ENCODE results near the gene SCNN1B.

The SCNN1B gene

GRCh38 chr16:23321206-23321875 is 19.2 kb downstream of the SCNN1B start:
- Histone ChIP-seq H3K36me3 (ENCODE audit: insufficient read depth, low read length) (no peaks in the 10 kb centered on the region), H3K9me3 (ENCODE audit: control insufficient read depth, insufficient read depth, low read length) (no peaks in the 10 kb centered on the region), H3K4me1 (ENCODE audit: insufficient read depth, low read length) (peaks cover 7% of the 10 kb centered on the region), H3K9ac (ENCODE audit: low read depth, low read length) (no peak overlapping the region)

- Histone ChIP-seq H3K9ac (ENCODE audit: low read depth, low read length) (no peak overlapping the region), H3K4me1 (ENCODE audit: insufficient read depth, low read length) (peaks cover 7% of the 10 kb centered on the region), H3K36me3 (ENCODE audit: insufficient read depth, low read length) (no peaks in the 10 kb centered on the region), H3K9me3 (ENCODE audit: control insufficient read depth, insufficient read depth, low read length) (no peaks in the 10 kb centered on the region)
These were observed 21.3 kb downstream of the SCNN1B start for GRCh38 chr16:23323224-23324030.

GRCh38 chr16:23324727-23325126 is 22.6 kb downstream of the SCNN1B start:
- Histone ChIP-seq H3K36me3 (ENCODE audit: insufficient read depth, low read length) (no peaks in the 10 kb centered on the region), H3K9me3 (ENCODE audit: control insufficient read depth, insufficient read depth, low read length) (no peaks in the 10 kb centered on the region), H3K4me1 (ENCODE audit: insufficient read depth, low read length) (peaks cover 7% of the 10 kb centered on the region), H3K9ac (ENCODE audit: low read depth, low read length) (no peak overlapping the region)

GRCh38 chr16:23327836-23328235 is 25.7 kb downstream of the SCNN1B start:
- H3K4me1 ChIP-seq (ENCODE audit: insufficient read depth, low read length) = no peaks in the 10 kb centered on the region
- no peaks in the 10 kb centered on the region for H3K36me3 ChIP-seq (ENCODE audit: insufficient read depth, low read length)
- H3K9me3 ChIP-seq (ENCODE audit: control insufficient read depth, insufficient read depth, low read length) = no peaks in the 10 kb centered on the region
- no peak overlapping the region for H3K9ac ChIP-seq (ENCODE audit: low read depth, low read length)

GRCh38 chr16:23330161-23330560 is 28.1 kb downstream of the SCNN1B start:
- no peaks in the 10 kb centered on the region for H3K9me3 ChIP-seq (ENCODE audit: control insufficient read depth, insufficient read depth, low read length)

GRCh38 chr16:23330583-23331249 is 28.6 kb downstream of the SCNN1B start:
- Histone ChIP-seq H3K36me3 (ENCODE audit: insufficient read depth, low read length) (no peaks in the 10 kb centered on the region), H3K9me3 (ENCODE audit: control insufficient read depth, insufficient read depth, low read length) (no peaks in the 10 kb centered on the region), H3K9ac (ENCODE audit: low read depth, low read length) (no peak overlapping the region), H3K4me1 (ENCODE audit: insufficient read depth, low read length) (peaks cover 5% of the 10 kb centered on the region; the same call in 1 of the 2 replicates)

More at GRCh38 chr16:23330161-23330560, 28.1 kb downstream of the SCNN1B start:
- no peaks in the 10 kb centered on the region for H3K36me3 ChIP-seq (ENCODE audit: insufficient read depth, low read length)
- peaks cover 5% of the 10 kb centered on the region; the same call in 1 of the 2 replicates for H3K4me1 ChIP-seq (ENCODE audit: insufficient read depth, low read length)
- H3K9ac ChIP-seq (ENCODE audit: low read depth, low read length) = no peak overlapping the region

GRCh38 chr16:23333034-23333579 is 31.0 kb downstream of the SCNN1B start:
- Histone ChIP-seq H3K36me3 (ENCODE audit: insufficient read depth, low read length) (no peaks in the 10 kb centered on the region), H3K4me1 (ENCODE audit: insufficient read depth, low read length) (peaks cover 5% of the 10 kb centered on the region; the same call in 1 of the 2 replicates), H3K9ac (ENCODE audit: low read depth, low read length) (no peak overlapping the region), H3K9me3 (ENCODE audit: control insufficient read depth, insufficient read depth, low read length) (no peaks in the 10 kb centered on the region)

- Histone ChIP-seq H3K36me3 (ENCODE audit: insufficient read depth, low read length) (no peaks in the 10 kb centered on the region), H3K4me1 (ENCODE audit: insufficient read depth, low read length) (peaks cover 5% of the 10 kb centered on the region; the same call in 1 of the 2 replicates), H3K9me3 (ENCODE audit: control insufficient read depth, insufficient read depth, low read length) (no peaks in the 10 kb centered on the region; the same call in 1 of the 2 replicates), H3K9ac (ENCODE audit: low read depth, low read length) (no peak overlapping the region)
These were observed 31.8 kb downstream of the SCNN1B start for GRCh38 chr16:23333831-23334456.

- Histone ChIP-seq H3K9me3 (ENCODE audit: control insufficient read depth, insufficient read depth, low read length) (no peaks in the 10 kb centered on the region; the same call in 1 of the 2 replicates), H3K36me3 (ENCODE audit: insufficient read depth, low read length) (no peaks in the 10 kb centered on the region), H3K9ac (ENCODE audit: low read depth, low read length) (no peak overlapping the region), H3K4me1 (ENCODE audit: insufficient read depth, low read length) (peaks cover 5% of the 10 kb centered on the region; the same call in 1 of the 2 replicates)
These were observed 32.4 kb downstream of the SCNN1B start for GRCh38 chr16:23334457-23334853.

- H3K4me1 ChIP-seq (ENCODE audit: insufficient read depth, low read length) = peaks cover 5% of the 10 kb centered on the region; the same call in 1 of the 2 replicates
- H3K9ac ChIP-seq (ENCODE audit: low read depth, low read length) = no peak overlapping the region
- H3K9me3 ChIP-seq (ENCODE audit: control insufficient read depth, insufficient read depth, low read length) = no peaks in the 10 kb centered on the region; the same call in 1 of the 2 replicates
- H3K36me3 ChIP-seq (ENCODE audit: insufficient read depth, low read length) = no peaks in the 10 kb centered on the region
These were observed 32.8 kb downstream of the SCNN1B start for GRCh38 chr16:23334950-23335349.

- no peak overlapping the region for H3K9ac ChIP-seq (ENCODE audit: low read depth, low read length)
- no peaks in the 10 kb centered on the region; the same call in 1 of the 2 replicates for H3K9me3 ChIP-seq (ENCODE audit: control insufficient read depth, insufficient read depth, low read length)
- no peaks in the 10 kb centered on the region for H3K36me3 ChIP-seq (ENCODE audit: insufficient read depth, low read length)
- H3K4me1 ChIP-seq (ENCODE audit: insufficient read depth, low read length) = peaks cover 5% of the 10 kb centered on the region; the same call in 1 of the 2 replicates
These were observed 35.9 kb downstream of the SCNN1B start for GRCh38 chr16:23337836-23338550.

- Histone ChIP-seq H3K9me3 (ENCODE audit: control insufficient read depth, insufficient read depth, low read length) (no peaks in the 10 kb centered on the region; the same call in 1 of the 2 replicates), H3K4me1 (ENCODE audit: insufficient read depth, low read length) (peaks cover 9% of the 10 kb centered on the region), H3K36me3 (ENCODE audit: insufficient read depth, low read length) (no peaks in the 10 kb centered on the region), H3K9ac (ENCODE audit: low read depth, low read length) (no peak overlapping the region)
These were observed 37.7 kb downstream of the SCNN1B start for GRCh38 chr16:23339787-23340186.

- Histone ChIP-seq H3K9me3 (ENCODE audit: control insufficient read depth, insufficient read depth, low read length) (no peaks in the 10 kb centered on the region; the same call in 1 of the 2 replicates), H3K9ac (ENCODE audit: low read depth, low read length) (no peak overlapping the region), H3K36me3 (ENCODE audit: insufficient read depth, low read length) (no peaks in the 10 kb centered on the region), H3K4me1 (ENCODE audit: insufficient read depth, low read length) (peaks cover 9% of the 10 kb centered on the region)
These were observed 40.1 kb downstream of the SCNN1B start for GRCh38 chr16:23342083-23342640.
